ENCODE data around the gene IFNGR1. TPM values are rescaled to one million over a fixed set of nuclear protein-coding genes. Genes with fewer than 3 reads are reported as not detected.

The IFNGR1 gene
- total and polyA plus RNA-seq, 2 experiments from 2014 or later: 22.8 to 23.2 TPM

GRCh38 chr6:137166247-137167098 lies 52.7 kb downstream of the IFNGR1 start:
- peaks cover 5% of the 10 kb centered on the region for H3K4me1 Mint-ChIP-seq
- no peaks in the 10 kb centered on the region for H3F3A ChIP-seq (replicated peaks; ENCODE audit: low read depth)
- no peak overlapping the region for H3K27ac Mint-ChIP-seq
- H4K20me1 ChIP-seq (replicated peaks; ENCODE audit: insufficient read depth): no peaks in the 10 kb centered on the region
- no peak overlapping the region for H3K4me3 Mint-ChIP-seq
- H3K4me3 ChIP-seq: no peak overlapping the region
- no peak overlapping the region for H3K27ac ChIP-seq (ENCODE audit: low read depth)
- ATAC-seq (no peak), DNase-seq (ENCODE audit: low spot score) (no peak)
- H3K4me2 ChIP-seq: no peak overlapping the region
- no peaks in the 10 kb centered on the region for H3K27me3 ChIP-seq (ENCODE audit: insufficient read depth)
- peaks cover 4% of the 10 kb centered on the region; the same call in 1 of the 2 replicates for H3K9me2 ChIP-seq (ENCODE audit: insufficient read depth)
- peaks cover 7% of the 10 kb centered on the region for H3K27me3 Mint-ChIP-seq (ENCODE audit: insufficient read depth, low read depth, poor library complexity)
- no peak for TF ChIP-seq EZH2phosphoT487 (IDR thresholded peaks at IDR 0.05; ENCODE audit: unreplicated experiment)
- no peak for TF ChIP-seq ZNF114 (CRISPR knock-in tag; IDR thresholded peaks at IDR 0.05)
- TF ChIP-seq CREB1 (CRISPR knock-in tag; IDR thresholded peaks at IDR 0.05; ENCODE audit: low read depth): no peak
- TF ChIP-seq, protein P1, sequence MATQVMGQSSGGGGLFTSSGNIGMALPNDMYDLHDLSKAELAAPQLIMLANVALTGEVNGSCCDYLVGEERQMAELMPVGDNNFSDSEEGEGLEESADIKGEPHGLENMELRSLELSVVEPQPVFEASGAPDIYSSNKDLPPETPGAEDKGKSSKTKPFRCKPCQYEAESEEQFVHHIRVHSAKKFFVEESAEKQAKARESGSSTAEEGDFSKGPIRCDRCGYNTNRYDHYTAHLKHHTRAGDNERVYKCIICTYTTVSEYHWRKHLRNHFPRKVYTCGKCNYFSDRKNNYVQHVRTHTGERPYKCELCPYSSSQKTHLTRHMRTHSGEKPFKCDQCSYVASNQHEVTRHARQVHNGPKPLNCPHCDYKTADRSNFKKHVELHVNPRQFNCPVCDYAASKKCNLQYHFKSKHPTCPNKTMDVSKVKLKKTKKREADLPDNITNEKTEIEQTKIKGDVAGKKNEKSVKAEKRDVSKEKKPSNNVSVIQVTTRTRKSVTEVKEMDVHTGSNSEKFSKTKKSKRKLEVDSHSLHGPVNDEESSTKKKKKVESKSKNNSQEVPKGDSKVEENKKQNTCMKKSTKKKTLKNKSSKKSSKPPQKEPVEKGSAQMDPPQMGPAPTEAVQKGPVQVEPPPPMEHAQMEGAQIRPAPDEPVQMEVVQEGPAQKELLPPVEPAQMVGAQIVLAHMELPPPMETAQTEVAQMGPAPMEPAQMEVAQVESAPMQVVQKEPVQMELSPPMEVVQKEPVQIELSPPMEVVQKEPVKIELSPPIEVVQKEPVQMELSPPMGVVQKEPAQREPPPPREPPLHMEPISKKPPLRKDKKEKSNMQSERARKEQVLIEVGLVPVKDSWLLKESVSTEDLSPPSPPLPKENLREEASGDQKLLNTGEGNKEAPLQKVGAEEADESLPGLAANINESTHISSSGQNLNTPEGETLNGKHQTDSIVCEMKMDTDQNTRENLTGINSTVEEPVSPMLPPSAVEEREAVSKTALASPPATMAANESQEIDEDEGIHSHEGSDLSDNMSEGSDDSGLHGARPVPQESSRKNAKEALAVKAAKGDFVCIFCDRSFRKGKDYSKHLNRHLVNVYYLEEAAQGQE (IDR thresholded peaks at IDR 0.05; ENCODE audit: unreplicated experiment): no peak
- TF ChIP-seq, protein P2, sequence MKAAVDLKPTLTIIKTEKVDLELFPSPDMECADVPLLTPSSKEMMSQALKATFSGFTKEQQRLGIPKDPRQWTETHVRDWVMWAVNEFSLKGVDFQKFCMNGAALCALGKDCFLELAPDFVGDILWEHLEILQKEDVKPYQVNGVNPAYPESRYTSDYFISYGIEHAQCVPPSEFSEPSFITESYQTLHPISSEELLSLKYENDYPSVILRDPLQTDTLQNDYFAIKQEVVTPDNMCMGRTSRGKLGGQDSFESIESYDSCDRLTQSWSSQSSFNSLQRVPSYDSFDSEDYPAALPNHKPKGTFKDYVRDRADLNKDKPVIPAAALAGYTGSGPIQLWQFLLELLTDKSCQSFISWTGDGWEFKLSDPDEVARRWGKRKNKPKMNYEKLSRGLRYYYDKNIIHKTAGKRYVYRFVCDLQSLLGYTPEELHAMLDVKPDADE (IDR thresholded peaks at IDR 0.05): no peak
- TF ChIP-seq, protein P3, sequence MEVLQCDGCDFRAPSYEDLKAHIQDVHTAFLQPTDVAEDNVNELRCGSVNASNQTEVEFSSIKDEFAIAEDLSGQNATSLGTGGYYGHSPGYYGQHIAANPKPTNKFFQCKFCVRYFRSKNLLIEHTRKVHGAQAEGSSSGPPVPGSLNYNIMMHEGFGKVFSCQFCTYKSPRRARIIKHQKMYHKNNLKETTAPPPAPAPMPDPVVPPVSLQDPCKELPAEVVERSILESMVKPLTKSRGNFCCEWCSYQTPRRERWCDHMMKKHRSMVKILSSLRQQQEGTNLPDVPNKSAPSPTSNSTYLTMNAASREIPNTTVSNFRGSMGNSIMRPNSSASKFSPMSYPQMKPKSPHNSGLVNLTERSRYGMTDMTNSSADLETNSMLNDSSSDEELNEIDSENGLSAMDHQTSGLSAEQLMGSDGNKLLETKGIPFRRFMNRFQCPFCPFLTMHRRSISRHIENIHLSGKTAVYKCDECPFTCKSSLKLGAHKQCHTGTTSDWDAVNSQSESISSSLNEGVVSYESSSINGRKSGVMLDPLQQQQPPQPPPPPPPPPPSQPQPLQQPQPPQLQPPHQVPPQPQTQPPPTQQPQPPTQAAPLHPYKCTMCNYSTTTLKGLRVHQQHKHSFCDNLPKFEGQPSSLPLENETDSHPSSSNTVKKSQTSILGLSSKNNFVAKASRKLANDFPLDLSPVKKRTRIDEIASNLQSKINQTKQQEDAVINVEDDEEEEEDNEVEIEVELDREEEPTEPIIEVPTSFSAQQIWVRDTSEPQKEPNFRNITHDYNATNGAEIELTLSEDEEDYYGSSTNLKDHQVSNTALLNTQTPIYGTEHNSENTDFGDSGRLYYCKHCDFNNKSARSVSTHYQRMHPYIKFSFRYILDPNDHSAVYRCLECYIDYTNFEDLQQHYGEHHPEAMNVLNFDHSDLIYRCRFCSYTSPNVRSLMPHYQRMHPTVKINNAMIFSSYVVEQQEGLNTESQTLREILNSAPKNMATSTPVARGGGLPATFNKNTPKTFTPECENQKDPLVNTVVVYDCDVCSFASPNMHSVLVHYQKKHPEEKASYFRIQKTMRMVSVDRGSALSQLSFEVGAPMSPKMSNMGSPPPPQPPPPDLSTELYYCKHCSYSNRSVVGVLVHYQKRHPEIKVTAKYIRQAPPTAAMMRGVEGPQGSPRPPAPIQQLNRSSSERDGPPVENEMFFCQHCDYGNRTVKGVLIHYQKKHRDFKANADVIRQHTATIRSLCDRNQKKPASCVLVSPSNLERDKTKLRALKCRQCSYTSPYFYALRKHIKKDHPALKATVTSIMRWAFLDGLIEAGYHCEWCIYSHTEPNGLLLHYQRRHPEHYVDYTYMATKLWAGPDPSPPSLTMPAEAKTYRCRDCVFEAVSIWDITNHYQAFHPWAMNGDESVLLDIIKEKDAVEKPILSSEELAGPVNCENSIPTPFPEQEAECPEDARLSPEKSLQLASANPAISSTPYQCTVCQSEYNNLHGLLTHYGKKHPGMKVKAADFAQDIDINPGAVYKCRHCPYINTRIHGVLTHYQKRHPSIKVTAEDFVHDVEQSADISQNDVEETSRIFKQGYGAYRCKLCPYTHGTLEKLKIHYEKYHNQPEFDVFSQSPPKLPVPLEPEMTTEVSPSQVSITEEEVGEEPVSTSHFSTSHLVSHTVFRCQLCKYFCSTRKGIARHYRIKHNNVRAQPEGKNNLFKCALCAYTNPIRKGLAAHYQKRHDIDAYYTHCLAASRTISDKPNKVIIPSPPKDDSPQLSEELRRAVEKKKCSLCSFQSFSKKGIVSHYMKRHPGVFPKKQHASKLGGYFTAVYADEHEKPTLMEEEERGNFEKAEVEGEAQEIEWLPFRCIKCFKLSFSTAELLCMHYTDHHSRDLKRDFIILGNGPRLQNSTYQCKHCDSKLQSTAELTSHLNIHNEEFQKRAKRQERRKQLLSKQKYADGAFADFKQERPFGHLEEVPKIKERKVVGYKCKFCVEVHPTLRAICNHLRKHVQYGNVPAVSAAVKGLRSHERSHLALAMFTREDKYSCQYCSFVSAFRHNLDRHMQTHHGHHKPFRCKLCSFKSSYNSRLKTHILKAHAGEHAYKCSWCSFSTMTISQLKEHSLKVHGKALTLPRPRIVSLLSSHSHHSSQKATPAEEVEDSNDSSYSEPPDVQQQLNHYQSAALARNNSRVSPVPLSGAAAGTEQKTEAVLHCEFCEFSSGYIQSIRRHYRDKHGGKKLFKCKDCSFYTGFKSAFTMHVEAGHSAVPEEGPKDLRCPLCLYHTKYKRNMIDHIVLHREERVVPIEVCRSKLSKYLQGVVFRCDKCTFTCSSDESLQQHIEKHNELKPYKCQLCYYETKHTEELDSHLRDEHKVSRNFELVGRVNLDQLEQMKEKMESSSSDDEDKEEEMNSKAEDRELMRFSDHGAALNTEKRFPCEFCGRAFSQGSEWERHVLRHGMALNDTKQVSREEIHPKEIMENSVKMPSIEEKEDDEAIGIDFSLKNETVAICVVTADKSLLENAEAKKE (CRISPR knock-in tag; IDR thresholded peaks at IDR 0.05): no peak
- TF ChIP-seq STAT1 (IDR thresholded peaks at IDR 0.05; ENCODE audit: unreplicated experiment): no peak
- TF ChIP-seq EZH2 (IDR thresholded peaks at IDR 0.05; ENCODE audit: low read depth, unreplicated experiment): no peak
- no peak for TF ChIP-seq JUNB (IDR thresholded peaks at IDR 0.05; ENCODE audit: unreplicated experiment)
- no peak for TF ChIP-seq POLR2AphosphoS5 (IDR thresholded peaks at IDR 0.05; ENCODE audit: low read depth)
- TF ChIP-seq NANOG (IDR thresholded peaks at IDR 0.05; ENCODE audit: borderline replicate concordance): no peak
- TF ChIP-seq, protein P4, sequence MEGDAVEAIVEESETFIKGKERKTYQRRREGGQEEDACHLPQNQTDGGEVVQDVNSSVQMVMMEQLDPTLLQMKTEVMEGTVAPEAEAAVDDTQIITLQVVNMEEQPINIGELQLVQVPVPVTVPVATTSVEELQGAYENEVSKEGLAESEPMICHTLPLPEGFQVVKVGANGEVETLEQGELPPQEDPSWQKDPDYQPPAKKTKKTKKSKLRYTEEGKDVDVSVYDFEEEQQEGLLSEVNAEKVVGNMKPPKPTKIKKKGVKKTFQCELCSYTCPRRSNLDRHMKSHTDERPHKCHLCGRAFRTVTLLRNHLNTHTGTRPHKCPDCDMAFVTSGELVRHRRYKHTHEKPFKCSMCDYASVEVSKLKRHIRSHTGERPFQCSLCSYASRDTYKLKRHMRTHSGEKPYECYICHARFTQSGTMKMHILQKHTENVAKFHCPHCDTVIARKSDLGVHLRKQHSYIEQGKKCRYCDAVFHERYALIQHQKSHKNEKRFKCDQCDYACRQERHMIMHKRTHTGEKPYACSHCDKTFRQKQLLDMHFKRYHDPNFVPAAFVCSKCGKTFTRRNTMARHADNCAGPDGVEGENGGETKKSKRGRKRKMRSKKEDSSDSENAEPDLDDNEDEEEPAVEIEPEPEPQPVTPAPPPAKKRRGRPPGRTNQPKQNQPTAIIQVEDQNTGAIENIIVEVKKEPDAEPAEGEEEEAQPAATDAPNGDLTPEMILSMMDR (conservative IDR thresholded peaks at IDR 0.05; ENCODE audit: low read depth in 2 of 2): no peak; a peak in 1 of 4 replicates
- TF ChIP-seq ZNF331 (CRISPR knock-in tag; IDR thresholded peaks at IDR 0.05; ENCODE audit: low read depth): no peak
- H2AFZ ChIP-seq: no peak overlapping the region
- peaks cover 12% of the 10 kb centered on the region for H3K4me1 ChIP-seq (ENCODE audit: insufficient read depth)
- H3K79me2 ChIP-seq (replicated peaks; ENCODE audit: insufficient read depth): no peaks in the 10 kb centered on the region
- no peaks in the 10 kb centered on the region for H3K36me3 ChIP-seq (ENCODE audit: insufficient read depth)
- H3K36me3 Mint-ChIP-seq (ENCODE audit: low read depth): peaks cover 51% of the 10 kb centered on the region
- H3K9me3 Mint-ChIP-seq: peaks cover 61% of the 10 kb centered on the region
